Measurements from ENCODE around the gene LCAT. TPM values are rescaled to one million over a fixed set of nuclear protein-coding genes. Genes with fewer than 3 reads are reported as not detected.
A peak's percentile ranks its signal among the peaks of the same experiment; 100 is the strongest.
"Not testable (repeated sequence)": the region's sequence is repeated elsewhere in the genome, so short reads cannot be mapped to it uniquely, and the experiment has no call there.

LCAT gene
- total RNA-seq, 1 experiment from 2014 or later = 4.5 TPM

DNA sequence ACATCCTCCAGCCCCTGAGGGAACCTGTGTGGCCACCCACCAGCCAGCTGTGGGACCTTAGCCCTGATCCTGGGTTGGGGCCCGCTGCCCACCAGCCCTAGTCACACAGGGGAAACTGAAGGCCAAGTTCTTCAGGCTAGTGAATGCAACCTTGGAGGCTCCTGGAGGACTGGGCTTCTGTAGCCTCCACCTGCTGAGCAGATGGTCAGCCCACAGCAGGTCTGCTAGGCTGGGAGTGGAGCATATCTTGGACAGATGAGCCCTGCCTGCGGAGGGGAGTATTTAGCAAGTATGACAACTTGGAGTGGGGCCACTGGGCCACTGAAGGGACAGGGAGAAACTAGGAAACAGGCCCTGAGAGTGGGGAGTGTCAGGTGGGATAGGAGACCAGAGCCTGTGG, 32.3 kb upstream of the LCAT start:
- H3K27me3 ChIP-seq = no peaks in the 10 kb centered on the region
- no peaks in the 10 kb centered on the region for H3K9me3 ChIP-seq (replicated peaks)
- DNase-seq = no peak
- no peaks in the 10 kb centered on the region for H3K36me3 ChIP-seq
- no peak overlapping the region for H3K27ac ChIP-seq
- H3K4me3 ChIP-seq = no peak overlapping the region
- H3K4me1 ChIP-seq = no peaks in the 10 kb centered on the region

DNA sequence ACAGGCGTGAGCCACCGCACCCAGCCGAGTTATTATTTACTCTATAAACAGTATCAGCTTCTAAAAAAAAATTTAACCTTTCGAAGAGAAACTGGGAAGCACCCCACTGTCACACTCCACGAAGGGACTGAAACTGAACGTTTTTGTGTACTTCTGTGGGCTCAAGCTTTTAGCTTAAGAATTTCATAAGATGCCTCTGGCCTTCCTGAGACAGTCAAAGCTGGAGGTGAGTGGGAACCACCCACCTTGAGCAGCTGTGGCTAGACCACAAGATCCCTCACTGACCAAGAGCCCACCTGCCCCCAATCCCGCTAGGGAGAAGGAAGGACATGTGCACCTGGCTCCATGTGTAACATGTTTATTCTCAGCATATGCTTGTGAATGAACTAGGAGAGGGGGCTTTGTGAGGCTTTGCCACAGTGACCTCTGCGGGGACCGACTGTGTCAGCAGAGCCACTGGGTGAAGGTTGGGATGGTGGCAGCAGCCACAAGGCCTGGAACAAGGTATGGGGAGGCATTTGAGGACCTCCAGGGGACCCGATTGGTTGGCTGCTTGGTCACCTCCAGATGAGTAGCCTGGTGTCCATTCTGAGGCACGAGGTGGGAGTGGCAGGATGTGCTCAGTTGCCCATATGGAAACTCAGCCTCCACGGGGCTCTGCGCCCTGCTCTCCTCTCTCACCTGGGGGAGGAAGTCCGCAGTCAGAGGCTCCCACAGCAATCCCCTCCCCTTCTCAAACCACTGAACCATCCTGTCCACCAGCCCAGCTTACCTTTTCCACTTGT, 31.6 kb upstream of the LCAT start:
- DNase-seq = no peak
- no peaks in the 10 kb centered on the region for H3K4me1 ChIP-seq
- no peaks in the 10 kb centered on the region for H3K9me3 ChIP-seq (replicated peaks)
- H3K4me3 ChIP-seq = no peak overlapping the region
- H3K27me3 ChIP-seq = no peaks in the 10 kb centered on the region
- H3K27ac ChIP-seq = no peak overlapping the region
- no peaks in the 10 kb centered on the region for H3K36me3 ChIP-seq

DNA sequence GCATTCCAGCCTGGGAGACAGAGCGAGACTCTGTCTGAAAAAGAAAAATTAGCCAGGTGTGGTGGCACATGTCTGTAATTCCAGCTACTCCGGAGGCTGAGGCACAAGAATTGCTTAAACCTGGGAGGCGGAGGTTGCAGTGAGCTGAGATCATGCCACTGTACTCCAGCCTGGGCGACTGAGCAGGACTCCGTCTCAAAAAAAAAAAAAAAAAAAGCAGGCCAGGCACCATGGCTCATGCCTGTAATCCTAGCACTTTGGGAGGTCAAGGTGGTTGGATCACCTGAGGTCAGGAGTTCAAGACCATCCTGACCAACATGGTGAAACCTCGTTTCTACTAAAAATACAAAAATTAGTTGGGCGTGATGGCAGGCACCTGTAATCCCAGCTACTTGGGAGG, 28.4 kb upstream of the LCAT start:
- DNase-seq; H3K36me3 ChIP-seq; H3K9me3 ChIP-seq (replicated peaks); H3K27me3 ChIP-seq; H3K4me3 ChIP-seq; H3K4me1 ChIP-seq; H3K27ac ChIP-seq: not testable (repeated sequence)

DNA sequence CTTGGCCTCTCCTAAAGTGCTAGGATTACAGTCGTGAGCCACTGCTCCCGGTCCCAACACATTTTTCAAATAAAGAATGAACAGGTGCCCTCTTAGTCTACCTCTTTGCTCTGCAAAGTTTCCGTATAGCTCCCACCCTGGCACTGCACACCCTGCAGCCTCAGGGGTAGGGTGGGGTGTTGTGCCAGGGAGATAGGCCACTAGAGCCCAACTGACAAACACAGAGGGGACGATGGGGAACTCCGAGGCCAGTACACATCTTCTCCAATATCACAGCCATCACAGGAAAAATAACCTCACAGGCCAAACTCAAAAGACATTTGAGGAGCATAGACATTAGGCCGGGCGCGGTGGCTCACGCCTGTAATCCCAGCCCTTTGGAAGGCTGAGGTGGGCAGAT, 27.2 kb upstream of the LCAT start:
- Histone ChIP-seq H3K36me3 (no peaks in the 10 kb centered on the region), H3K4me1 (peaks cover 11% of the 10 kb centered on the region), H3K27me3 (no peaks in the 10 kb centered on the region), H3K4me3 (no peak overlapping the region), H3K9me3 (replicated peaks) (no peaks in the 10 kb centered on the region), H3K27ac (no peak overlapping the region)
- no peak for DNase-seq

DNA sequence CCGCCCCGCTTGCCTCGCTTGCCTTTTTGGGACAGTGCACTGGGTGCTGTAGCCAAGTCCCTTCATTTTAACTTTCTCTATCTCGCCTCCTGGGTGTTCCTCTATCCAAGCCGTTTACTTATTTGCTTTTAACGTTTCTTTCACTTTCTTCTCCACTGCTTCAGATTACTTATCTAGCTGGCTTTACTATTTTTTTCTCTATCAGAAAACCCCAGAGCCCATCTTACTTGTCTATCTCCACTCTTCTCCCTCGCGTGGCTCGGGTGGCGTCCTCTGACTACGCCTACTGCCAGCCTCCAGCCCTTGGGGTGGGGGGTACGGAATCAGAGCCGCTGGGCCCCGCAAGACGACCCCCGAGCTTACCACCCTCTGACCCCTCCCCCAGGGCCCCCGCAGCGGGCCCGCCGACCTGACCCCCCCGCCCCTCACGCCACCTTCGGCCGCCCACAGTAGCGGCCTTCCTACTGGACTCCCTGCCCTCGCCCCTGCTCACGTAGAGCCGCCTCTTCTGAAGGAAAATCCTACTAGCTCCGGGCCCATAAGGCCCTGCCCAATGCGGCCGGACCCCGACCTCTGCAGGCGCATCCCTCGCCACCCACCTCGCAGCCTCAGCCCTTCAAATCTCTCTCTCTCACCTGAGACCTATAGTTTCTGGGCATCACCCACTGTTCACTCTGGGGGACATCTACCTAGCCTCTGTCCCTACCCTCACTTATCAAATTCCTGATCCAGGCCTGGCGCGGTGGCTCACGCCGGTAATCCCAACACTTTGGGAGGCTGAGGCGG, 25.5 kb upstream of the LCAT start:
- Histone ChIP-seq H3K27ac (no peak overlapping the region), H3K4me3 (peak overlapping the region; percentile 82), H3K9me3 (replicated peaks) (no peaks in the 10 kb centered on the region), H3K27me3 (no peaks in the 10 kb centered on the region), H3K36me3 (no peaks in the 10 kb centered on the region), H3K4me1 (peaks cover 17% of the 10 kb centered on the region)
- no peak for DNase-seq

DNA sequence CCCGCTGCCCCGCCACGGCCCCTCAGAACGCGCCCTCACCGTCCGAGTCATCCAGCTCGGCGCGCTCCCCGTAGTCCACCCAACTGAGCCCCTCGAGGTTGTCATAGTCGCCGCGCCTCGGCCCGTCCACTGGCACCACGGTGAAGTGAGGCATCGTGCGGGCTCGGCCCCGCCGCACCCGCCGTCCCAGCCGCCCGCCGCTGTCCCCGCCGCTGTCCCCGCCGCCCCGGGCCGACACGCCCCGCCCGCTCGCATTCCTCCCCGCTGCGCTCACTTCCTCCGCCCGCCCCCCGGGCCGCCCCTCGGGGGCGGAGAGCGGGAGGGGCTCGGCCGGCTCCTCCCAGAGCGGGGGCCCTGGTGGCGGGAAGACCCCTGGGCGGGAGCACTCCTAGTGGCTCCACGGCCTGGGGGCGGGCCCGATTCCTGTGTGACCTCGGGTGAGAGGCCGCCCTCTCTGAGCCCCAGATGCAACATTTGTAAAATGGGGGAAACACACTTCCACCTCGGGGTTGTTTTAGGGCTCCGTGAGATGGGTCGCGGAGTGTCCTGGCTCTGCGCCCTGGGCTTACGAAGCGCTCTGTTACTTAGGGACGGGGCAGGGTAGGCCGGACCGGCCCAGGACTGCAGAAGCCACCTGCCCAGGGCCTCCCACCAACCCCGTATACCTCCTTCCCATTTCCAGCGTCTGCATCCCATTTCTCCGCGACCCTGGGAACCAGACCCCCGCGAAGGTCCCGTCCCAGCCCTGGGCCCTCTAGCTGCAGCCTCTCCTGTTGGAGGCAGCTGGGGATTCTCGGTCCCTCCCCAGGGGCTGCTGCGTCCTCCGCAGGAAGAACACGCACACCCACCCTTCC, 24.7 kb upstream of the LCAT start, which contains the start of gene SLC12A4:
Gene SLC12A4, minus strand, starts transcription at position 238 of the 854 bp plus-strand sequence. Its CDS starts 84 bp downstream, at position 154.
- Histone ChIP-seq H3K27ac (peak within 1 kb of the TSS; percentile 78), H3K27me3 (no peaks in the 10 kb centered on the region), H3K36me3 (no peaks in the 10 kb centered on the region), H3K9me3 (replicated peaks) (no peaks in the 10 kb centered on the region), H3K4me3 (peak within 1 kb of the TSS; percentile 82), H3K4me1 (peaks cover 17% of the 10 kb centered on the region)
- DNase-seq = peak; percentile 81 to 82

DNA sequence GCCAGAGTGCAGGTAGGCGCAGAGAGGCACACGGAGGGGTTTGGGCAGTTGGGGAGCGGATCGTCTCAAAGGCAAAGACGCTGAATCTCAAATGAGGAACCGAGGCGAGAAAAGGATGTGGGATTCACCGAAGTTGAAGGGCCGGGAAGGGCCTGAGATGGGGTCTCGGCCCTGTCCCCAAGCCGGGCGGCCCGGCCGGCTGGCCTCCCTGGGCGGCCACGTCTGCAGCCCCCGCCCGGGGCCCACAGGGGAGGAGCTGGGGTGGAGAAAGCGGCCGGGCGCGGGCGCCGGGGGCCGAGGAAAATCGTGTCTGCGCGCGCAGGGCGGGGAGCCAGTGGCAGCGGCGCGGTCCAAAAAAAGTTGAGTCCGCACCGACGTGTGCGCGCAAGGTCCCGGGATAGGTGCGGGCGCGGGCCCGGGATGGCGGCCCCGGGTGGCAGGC, 24.1 kb upstream of the LCAT start:
- H3K9me3 ChIP-seq (replicated peaks) = no peaks in the 10 kb centered on the region
- peak overlapping the region; percentile 78 for H3K27ac ChIP-seq
- peak overlapping the region; percentile 82 for H3K4me3 ChIP-seq
- H3K4me1 ChIP-seq = peaks cover 17% of the 10 kb centered on the region
- no peaks in the 10 kb centered on the region for H3K36me3 ChIP-seq
- H3K27me3 ChIP-seq = no peaks in the 10 kb centered on the region
- peak; percentile 26 to 39 for DNase-seq

DNA sequence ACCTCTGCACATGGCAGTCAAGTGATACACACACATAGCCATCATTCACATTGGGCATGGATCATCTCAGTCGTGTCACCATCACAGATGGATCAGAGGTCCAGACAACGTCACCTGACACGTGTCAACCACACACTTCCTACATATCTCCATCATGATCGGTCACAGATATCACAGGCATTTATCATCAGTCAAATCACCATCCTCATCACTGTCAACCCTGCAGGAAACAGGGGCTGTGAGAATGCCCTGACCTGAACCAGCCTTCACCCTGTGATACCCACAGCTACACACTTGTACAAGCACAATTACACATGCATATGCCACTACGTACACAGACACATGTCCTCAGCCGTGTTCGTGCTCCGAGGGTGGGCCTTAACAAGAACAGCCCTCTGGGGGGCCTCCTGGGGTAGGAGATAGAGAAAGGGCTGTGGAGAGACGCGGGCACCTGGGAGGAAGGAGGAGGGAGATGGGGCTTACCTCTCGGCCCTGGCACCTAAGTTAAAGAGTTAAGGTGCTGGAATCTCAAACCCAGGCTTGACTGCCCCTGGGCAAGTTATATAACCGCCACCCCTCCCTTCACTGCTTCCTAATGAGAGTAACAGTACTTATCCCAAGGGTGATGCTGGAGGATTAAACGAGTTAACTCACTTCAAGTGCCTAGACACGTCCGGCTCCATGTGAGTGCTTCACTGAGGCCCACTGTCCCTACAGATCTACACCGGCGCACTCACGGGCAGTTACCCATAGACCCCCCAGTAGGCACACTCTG, 23.4 kb upstream of the LCAT start:
- Histone ChIP-seq H3K27me3 (no peaks in the 10 kb centered on the region), H3K4me3 (peak overlapping the region; percentile 82), H3K36me3 (no peaks in the 10 kb centered on the region; the same call in 1 of the 2 replicates), H3K9me3 (replicated peaks) (no peaks in the 10 kb centered on the region), H3K4me1 (peaks cover 17% of the 10 kb centered on the region), H3K27ac (peak overlapping the region; percentile 78)
- no peak for DNase-seq

DNA sequence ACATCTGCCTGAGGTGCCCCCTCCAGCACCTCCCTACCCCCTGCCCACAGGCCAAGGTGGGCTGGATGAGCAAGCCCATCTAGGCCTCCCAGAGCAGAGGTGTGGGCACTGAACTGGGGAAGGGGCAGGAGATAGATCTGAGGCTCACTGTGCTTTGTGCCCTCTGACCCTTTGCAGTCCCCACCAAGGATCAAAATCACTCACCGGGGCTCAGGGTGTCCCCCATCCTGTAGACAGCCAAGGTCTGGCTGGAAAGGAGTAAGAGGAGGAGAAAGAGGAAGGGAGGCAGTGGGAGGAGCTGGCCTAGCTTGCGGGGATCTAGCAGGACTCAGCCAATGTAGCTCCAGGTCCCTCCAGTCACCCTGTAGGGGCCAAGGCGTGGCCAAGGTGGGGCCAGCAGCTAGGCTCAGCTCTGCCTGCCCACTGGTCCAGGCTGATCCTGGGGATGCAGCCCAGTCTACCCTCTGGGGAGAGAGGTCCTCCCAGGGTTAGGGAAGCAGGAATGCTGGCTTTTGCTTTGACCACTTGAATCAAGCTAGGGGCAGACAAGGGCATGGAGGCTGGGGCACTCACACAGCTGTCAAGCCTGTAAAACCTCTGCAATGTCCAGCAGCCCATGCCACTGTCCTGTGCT, 22.7 kb upstream of the LCAT start:
- Histone ChIP-seq H3K9me3 (replicated peaks) (no peaks in the 10 kb centered on the region), H3K4me1 (peaks cover 17% of the 10 kb centered on the region), H3K27ac (peak overlapping the region; percentile 78), H3K4me3 (peak overlapping the region; percentile 82), H3K36me3 (no peaks in the 10 kb centered on the region; the same call in 1 of the 2 replicates), H3K27me3 (no peaks in the 10 kb centered on the region)
- DNase-seq = peak; percentile 25 to 40

DNA sequence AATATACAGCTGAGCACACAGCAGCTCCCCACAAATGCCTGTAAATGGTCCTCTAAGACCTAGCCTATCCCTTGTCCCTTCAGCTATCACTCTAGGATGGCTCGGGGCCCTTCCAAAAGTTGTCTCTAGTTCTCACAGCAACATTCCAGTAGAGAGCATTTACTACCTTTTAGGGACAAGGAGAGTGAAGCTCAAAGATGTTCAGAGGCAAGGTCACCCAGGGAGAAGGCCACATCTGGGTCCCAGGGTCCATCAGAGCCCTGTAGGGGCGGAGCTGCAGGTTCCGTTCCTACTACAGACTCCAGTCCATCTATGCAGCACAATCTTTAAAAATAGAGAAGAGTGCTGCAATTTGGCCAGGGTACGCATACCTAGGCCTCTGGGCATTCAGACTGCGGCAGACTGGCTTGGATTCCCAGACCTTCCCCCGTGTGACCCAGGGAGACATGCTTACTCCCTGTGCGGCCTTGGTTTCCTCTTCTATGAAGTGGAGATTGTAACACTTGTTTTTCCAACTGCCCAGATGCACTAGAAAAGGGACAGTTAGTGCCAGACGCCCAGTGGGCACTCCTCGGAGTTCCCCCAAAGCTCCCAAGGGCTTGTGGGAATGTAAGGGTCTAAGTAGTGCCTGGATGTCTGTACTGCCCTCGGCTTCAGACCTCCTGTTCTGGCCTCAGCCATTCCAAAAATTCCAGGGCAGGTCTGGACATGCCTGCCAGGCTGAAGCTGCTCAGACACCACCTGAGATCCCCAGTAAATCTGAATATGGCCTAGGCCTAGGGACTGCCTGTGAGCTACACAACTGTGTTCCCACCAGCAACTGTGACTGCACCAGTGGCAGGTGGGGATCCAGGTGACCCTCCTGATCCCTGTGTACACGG, 22.0 kb upstream of the LCAT start:
- H3K4me1 ChIP-seq = peaks cover 17% of the 10 kb centered on the region
- peak overlapping the region; percentile 82 for H3K4me3 ChIP-seq
- no peaks in the 10 kb centered on the region for H3K9me3 ChIP-seq (replicated peaks)
- H3K36me3 ChIP-seq = peaks cover 1% of the 10 kb centered on the region
- no peaks in the 10 kb centered on the region for H3K27me3 ChIP-seq
- peak overlapping the region; percentile 78 for H3K27ac ChIP-seq
- peak; percentile 64 to 75 for DNase-seq

DNA sequence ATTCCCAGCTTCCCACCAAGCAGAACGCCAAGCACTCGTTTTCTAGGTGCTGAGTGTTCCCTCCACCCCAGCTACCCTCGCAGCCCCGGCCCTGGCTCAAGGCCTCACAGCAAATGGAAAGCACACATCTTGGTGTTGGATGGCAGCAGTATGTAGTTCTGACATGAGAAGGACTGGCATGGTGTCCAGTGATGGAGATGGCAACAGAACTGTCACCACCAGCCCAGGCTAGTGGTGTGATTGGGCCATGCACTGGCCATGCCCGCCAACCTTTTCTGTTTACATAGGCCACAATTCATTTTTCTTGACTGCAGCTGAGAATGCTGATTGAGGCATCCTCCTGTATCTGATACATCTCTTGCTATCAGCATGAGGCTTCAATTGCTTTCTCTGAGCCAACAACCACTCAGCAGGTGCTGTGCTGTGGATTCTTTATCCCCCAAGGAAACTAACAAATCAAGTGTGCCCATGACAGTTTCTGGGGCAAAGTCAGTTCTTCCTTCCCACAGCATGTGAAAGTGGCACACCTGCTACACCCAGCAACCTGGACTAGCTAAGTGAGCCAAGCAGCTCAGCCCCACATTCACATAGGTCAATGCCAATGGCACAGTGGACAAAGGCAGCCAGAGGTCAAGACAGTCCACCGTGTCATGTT, 20.7 kb upstream of the LCAT start:
- no peak for DNase-seq
- Histone ChIP-seq H3K9me3 (replicated peaks) (no peaks in the 10 kb centered on the region), H3K4me1 (peaks cover 17% of the 10 kb centered on the region), H3K27me3 (no peaks in the 10 kb centered on the region), H3K4me3 (no peak overlapping the region), H3K27ac (no peak overlapping the region), H3K36me3 (peaks cover 2% of the 10 kb centered on the region)

DNA sequence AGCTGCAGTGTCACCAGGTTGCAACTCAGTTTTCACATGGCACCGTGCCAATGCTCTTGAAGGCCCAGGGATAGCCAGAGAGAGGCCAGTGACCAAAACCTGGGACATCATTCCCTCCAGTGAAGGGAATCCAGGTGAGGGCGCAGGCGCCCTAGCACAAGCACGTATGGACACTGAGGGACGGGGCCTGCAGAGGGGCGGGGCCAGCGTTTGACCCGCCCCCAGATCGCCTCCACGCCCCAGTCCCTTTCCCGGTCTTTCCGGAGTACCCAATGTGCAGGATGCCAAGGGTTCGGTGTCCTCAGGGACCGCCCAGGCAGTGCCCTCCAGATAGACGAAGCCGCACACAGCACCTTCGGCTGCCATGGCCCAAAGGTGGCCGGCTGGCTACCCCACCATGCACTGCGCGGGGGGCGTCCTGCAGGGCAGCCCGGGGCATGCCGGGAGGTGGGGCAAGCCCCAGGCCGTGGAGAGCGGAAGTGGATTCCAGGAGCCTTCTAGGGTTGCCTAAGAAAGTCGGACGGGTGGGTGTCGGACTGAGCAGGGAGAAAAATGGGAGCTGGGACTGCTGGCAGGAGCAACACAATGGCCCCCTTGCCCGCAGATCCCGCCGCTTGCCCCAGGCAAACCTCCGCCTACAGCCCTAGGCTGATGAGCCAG, 19.9 kb upstream of the LCAT start:
- Histone ChIP-seq H3K27me3 (no peaks in the 10 kb centered on the region), H3K36me3 (peaks cover 2% of the 10 kb centered on the region), H3K4me3 (no peak overlapping the region), H3K27ac (no peak overlapping the region), H3K9me3 (replicated peaks) (no peaks in the 10 kb centered on the region), H3K4me1 (peaks cover 17% of the 10 kb centered on the region)
- DNase-seq = no peak

All from SJCRH30 (cell line).